Measurements from ENCODE around the gene SERPINA3. TPM values are rescaled to one million over a fixed set of nuclear protein-coding genes. Genes with fewer than 3 reads are reported as not detected.

Gene SERPINA3
- total RNA-seq, 2 donors from 2014 or later, result 12.2 to 16.9 TPM

DNA sequence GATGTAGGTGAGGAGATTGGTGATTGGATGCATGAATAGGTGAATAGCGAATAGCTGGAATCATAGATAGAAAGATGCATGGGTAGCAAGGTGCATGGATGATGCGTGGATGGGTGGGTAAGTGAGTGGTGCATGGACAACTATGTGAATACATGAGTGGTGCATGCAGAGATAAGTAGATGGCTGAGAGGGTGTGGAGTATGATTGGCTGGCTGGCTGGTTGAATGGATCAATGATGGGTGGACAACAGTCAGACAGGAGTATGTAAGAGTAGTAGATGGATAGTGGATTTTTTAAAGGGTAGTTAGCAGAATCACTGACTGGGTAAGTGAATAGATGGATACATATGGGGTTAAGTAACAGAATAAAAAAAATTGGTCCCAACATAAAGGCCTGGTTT is 33.9 kb downstream of the SERPINA3 start:
- no peak for DNase-seq
- no peak for ATAC-seq

DNA sequence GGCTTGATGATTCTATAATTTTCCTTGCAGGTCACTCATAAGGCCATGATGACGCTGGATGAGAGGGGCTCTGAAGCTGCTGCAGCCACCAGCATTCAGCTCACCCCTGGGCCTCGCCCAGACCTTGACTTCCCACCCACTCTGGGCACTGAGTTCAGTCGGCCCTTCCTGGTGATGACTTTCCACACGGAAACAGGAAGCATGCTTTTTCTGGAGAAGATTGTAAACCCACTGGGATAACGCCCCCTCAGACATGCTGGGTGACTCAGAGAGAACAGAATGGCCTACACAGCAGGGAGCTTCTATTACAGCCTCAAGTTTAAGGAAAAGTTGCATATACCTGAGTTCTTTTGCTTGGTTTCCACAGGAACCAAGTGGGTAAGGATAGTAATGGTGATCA is 34.3 kb downstream of the SERPINA3 start:
- no peak for ATAC-seq
- intact Hi-C loops (cut with DNase I, micrococcal nuclease), result no loop called here
- DNase-seq, result no peak

More for the DNA sequence above, 33.9 kb downstream of the SERPINA3 start:
- intact Hi-C loops (cut with DNase I, micrococcal nuclease), result no loop called here

DNA sequence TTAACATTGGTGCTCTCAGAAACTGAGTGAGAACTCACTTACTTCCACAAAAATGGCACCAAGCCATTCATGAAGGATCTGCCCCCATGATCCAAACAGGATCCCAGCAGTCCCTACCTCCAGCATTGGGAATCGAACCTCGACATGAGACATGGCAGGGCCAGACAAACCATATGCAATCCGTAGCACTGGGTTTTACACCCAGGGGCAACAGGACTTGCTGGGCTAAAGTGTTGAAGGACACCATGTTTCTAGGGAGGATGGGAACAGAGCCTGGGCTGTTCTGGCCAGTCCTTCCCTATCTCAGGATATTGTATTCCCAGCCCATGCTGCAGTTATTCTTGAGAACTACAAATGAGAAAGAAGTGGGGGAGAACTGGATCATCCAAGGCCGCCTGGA is 36.6 kb downstream of the SERPINA3 start:
- ATAC-seq (no peak), DNase-seq (no peak)
- intact Hi-C loops (cut with DNase I, micrococcal nuclease), result no loop called here

DNA sequence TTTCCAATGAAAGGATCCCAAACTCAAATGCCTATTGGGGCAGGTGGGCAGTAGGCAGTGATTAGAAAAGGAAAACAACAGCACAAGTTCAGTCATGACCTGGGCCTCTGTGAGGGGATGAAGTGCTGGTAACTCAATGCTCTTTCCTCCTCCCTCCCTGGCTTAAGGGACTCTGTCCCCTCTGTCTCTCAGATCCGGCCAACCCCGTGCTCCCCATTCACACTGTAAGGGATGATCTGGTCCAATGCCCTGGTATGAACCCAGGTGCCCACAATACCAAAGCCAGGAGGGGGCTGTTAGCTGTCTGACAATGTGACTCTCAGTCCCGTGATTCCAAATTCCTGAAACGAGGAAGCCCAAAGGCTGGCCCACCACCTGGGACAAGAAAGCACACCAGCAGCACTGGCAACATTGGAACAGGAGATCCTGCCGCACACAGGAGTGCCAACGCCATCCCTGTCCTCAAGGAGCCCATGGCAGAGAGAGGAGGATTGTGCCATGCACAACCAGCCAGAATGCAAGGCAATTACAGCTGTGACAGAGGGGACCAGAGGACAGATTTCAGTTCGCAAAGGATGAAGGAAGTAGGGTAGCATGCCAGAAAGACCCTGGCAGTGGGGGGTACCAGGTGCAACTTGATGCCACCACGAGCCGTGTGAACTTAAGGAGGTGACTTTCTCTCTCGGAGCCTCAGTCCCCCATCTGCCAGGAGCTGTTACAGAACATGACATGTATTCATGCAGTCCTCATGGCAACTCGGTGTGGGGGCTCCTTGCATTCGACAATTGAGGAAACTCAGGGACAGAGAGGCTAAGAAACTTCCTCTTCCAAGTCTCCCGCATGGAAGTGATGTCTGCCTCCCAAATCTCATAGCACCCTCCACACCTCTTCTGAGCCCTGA is 37.6 kb downstream of the SERPINA3 start:
- intact Hi-C loops (cut with DNase I, micrococcal nuclease), result no loop called here
- ATAC-seq, result no peak

DNA sequence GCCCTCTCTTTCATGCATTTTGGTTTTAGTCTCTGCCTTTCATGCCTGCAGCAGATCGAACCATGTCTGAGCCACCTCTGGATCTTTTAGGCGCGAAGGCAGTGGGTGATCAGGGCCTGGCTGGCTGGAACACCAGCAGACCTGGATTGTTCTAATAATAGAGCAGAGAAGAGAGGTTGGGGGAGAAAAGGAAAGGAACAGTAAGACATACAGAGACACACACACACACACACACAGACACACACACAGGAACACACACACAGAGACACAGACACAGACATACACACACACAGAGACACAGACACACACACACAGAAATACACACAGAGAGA is 38.2 kb downstream of the SERPINA3 start:
- intact Hi-C loops (cut with DNase I, micrococcal nuclease), result no loop called here
- DNase-seq, result no peak

More for the DNA sequence above, 37.6 kb downstream of the SERPINA3 start:
- no peak for DNase-seq

DNA sequence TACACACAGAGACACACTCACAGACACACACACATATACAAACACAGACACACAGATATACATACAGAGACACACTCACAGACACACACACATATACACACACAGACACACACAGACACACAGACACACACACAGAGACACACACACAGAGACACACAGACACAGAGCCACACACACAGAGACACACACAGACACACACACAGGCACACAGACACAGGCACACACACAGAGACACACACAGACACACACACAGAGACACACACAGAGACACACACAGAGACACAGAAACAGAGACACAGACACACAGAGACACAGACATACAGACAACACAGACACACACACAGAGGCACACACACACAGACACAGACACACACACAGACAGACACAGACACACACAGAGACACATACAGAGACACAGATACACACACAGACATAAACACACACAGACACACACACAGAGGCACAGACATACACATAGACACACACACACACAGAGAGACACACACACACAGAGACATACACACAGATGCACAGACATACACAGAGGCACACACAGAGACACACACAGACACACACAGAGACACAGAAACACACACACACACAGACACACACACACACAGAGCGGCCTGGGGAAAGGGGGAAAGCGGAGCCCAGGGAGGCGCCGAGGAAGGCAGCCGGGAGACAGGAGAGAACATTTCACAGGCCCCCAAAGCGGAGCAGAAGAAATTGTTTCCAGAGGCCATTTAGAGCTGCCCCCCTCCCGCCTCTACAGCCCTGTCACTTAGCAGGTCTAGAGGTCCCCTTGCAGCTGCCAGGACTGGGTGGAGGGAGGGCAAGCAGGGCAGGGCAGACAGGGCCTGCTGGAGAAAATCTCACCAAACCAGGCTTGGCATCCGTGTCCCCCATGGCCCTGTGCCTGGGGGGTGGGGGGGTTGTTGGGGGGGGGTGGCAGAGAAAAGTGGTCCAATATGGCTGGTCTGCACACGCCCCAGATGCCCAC is 38.9 kb downstream of the SERPINA3 start:
- ATAC-seq, result no peak
- DNase-seq, result no peak
- intact Hi-C loops (cut with DNase I, micrococcal nuclease), result no loop called here

More for the DNA sequence above, 38.2 kb downstream of the SERPINA3 start:
- no peak for ATAC-seq

DNA sequence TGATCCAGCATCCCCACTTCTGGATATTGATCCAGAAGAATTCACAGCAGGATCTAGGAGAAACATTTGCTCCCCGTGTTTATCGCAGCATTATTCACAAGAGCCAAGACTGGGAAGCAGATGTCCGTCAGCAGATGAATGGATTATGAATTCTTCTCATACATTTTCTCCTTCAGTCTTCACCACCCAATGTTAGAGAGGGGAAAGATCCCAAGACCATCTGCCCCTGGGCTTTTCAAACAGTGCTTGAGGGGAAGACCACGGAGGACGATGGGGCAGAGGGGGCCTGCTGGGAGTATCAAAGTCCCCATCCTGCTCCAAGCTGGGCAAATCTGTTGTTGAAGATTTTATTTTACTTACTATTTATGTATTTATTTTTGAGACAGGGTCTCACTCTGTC is 41.1 kb downstream of the SERPINA3 start:
- DNase-seq (no peak), ATAC-seq (no peak)
- intact Hi-C loops (cut with DNase I, micrococcal nuclease), result no loop called here

DNA sequence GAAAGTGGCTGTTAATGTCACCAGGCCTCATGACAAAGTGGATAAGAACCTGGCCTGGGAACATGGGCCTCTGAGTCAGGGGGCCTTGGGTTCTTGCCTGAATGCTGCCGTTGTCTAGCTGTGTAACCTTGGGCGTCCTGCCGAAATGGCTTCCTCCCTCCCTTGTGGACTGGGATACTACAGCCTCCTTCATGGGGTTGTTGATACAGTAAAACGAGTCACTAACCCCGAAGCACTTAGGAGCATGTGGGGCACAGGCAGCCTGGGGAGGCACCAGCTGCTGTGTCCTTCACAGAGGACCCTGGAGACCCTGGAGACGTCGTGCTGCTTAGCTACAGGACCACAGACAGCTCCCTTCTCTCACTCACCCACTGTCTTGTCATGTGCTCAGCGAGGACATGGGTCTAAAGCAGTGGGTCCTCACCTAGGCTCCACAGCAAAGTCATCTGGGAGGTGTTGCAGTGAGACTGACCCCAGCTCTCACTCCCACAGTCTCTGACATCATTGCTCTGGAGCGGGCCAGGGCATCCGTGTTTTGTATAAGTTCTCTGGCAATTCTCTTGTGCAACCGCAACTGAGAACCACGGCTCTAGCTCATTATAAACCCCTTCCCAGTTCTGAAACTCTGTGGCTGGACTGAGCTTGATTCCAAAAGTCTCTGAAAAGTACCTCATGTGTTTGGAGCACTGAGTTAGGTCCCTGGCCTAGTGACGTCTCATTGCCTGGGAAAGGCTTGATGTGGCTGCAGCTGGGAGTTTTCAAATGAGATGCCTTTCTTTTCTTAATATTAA is 42.1 kb downstream of the SERPINA3 start:
- DNase-seq (no peak), ATAC-seq (no peak)
- intact Hi-C loops (cut with DNase I, micrococcal nuclease), result no loop called here

DNA sequence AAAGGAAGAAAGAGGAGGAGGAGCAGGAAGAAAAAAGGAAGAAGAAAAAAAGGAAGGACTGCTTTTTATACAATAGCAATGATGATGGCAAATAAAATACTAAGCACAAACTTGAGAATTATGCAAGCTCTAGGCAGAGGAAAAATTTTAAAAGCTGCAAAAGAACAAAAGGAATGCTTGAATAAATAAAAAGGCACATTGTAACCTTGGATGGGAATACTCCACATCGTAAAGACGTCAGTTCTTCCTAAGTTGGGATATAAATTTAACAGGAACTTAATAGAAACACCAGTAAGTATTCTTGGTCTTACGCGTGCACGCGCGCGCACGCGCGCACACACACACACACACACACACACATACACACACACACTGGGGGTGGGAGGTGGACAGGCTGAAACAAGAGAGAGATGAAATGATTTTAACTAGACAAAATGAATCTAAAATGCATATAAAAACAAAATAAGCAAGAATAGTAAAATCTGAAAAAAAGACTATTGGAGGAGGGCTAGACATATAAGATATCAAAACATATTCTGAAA is 43.0 kb downstream of the SERPINA3 start:
- DNase-seq (no peak), ATAC-seq (no peak)
- intact Hi-C loops (cut with DNase I, micrococcal nuclease), result no loop called here

DNA sequence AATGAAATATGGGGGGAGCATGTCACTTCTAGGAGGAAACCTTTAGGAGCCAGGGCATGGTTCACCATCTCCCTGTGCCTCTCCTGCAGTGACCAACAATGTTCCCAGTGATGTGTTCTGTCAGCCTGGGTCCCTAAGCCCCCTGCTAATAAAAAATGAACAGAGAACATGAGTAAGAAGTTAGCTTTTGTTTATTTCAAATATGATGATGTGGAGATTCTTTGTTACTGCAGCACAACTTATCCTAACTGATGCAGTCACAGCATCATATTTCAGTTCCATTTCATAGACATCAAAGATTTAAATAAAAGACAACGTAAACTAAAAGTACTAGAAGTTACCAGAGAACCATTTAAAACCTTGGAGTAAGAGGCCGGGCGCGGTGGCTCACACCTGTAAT is 43.9 kb downstream of the SERPINA3 start:
- DNase-seq (no peak), ATAC-seq (no peak)
- intact Hi-C loops (cut with DNase I, micrococcal nuclease), result no loop called here

DNA sequence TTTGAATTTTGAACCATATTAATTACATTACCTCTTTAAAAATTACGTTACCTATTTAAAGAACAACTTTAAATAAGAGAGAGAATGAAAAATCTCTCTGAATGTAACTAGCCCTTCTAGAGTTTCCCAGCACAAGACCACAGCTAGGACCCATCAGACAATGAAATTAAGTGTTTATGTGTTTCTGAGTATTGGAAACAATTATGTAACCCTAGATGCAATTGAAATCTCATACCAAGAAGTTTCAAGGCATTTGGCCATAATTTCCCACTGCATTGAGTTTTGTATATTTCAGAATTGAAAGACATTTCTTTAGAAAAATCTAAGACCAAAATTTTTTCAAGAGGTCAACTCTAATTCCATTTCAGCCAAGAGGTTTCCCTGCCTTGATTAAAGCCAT is 47.1 kb downstream of the SERPINA3 start:
- ATAC-seq, result no peak
- intact Hi-C loops (cut with DNase I, micrococcal nuclease), result no loop called here
- no peak for DNase-seq

DNA sequence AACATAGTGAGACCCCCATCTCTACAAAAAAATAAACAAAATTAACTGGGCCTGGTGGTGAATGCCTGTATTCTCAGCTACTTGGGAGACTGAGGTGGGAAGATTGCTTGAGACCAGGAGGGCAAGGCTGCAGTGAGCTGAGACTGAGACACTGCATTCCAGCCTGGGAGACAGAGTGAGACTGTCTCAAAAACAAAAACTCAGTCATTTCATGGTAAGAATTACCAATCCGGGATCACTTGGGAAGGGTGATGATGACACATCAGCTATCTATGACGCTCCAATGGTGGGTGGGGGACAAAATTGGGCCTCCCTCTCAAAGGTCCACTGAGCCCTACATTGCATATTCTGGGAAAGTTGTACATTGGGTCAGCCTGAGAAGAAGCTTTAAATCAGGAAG is 47.7 kb downstream of the SERPINA3 start:
- no peak for DNase-seq
- ATAC-seq, result no peak
- intact Hi-C loops (cut with DNase I, micrococcal nuclease), result no loop called here

DNA sequence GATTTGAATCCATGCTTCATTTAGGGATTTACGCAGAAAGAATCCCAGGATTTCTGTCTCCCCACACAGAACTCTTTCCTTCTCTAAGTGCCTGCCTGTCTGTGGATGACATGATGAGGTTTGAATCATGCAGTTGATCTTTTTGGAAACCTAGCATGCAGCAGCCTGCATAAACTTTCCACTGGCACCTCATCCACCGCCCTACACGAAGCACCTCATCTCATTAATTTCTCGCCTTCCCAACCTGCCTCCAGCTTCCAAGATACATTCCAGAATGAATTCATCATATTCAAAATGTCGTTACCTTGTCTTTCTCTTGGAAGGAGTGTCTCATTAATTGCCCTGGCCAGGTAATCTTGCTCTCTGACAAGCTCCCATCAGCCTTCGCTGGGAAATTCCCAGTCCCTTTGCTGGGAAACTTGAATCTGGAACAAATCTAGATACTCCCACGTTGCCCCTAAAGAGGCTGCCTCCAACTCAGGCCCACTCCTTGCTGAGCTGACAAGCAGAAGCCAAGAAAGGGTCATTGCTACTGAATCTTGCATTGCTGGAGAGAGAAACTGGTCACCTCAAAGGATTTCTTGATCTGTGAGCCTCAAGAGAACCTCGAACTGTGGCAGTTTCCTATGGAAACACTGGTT is 48.2 kb downstream of the SERPINA3 start:
- no peak for DNase-seq
- no peak for ATAC-seq
- intact Hi-C loops (cut with DNase I, micrococcal nuclease), result no loop called here

DNA sequence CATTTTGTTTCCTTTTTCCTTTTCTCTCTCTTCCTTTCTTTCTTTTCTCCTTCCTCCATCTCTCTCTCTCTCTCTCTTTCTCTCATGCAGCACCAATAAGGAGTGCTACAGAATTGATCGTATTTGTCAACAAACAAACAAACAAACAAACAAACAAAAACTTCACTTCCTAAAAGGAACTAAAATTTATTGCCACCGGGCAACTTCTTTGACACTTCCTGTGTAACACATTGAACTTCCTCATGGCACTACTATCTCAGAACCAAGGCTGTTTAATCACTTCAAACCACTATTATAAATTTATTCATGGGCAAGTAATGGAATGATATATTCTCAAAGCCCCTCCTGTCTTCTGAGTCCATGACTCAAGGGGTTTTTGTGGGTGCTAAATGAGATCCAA is 51.3 kb downstream of the SERPINA3 start:
- ATAC-seq, result no peak
- intact Hi-C loops (cut with DNase I, micrococcal nuclease), result no loop called here

DNA sequence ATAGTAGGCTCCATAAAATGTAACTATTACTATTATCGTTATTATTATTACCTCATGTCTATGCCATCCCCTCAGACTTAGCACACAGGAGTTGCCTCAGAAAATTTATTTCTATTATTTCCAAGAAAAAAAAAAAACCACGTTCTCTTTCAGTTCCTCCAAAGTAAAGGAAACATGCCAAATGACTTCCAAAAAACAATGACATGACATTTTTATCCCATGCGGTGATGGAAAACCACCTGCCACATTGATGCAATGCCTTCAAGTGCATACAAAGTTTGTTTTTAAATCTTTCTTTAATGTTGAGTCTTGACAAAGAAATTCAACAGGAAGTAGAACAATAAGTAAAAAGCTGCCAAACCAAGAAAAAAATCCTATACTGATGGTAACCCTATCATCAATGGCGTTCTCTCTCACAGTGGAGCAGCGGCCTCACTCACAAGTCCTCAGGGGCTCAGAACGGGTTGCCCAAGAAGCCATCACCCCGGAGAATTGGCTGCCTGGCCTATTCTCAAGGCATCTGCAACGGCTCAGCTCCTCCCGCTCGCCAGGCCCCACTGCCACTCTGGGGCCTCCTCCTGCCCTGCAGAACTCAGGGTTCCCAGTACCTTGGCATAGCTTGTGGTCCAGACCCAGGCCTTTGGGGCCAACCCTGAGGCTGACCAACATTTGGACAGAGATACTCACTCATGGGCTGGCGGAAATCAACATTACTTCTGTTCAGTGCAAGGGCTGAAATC is 51.9 kb downstream of the SERPINA3 start:
- ATAC-seq, result no peak
- DNase-seq, result no peak
- intact Hi-C loops (cut with DNase I, micrococcal nuclease), result no loop called here

More for the DNA sequence above, 51.3 kb downstream of the SERPINA3 start:
- no peak for DNase-seq

DNA sequence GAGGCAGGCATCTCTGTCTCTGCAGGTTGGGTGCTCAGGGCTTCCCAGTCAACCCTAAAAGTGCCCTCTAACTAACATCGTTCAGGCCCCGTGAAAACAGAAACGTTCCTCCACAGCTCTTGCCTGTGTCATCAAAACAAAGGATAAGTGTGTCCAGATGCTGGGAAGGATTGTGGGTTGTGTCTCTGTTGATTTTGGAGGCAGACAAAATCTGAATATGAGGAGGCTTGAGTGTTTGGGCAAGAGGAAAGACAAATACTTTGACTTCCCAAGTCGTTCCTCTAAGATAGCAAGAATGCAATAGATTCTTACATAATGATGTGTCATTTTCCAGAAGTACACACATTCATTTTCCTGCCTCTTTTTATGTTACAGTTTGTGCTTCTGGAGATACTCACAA is 52.9 kb downstream of the SERPINA3 start:
- ATAC-seq, result no peak
- intact Hi-C loops (cut with DNase I, micrococcal nuclease), result no loop called here
- DNase-seq, result no peak

DNA sequence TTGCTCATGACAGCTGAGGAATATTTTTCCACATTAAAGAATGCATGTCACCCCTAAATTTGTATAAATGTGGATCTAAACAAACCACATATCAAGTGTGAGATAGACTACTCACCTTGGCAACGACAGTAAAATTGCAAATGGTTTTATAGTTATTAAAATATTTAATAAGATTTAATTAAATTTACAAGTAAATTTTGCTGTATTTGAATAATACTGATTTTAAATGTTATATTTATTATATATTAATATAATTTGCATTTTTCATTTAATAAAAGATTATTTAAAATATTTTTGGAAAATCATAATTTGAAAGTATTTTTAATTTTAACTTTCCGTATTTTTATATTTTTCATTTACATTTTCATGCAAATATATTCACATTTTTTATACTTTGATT is 53.4 kb downstream of the SERPINA3 start:
- DNase-seq (no peak), ATAC-seq (no peak)
- intact Hi-C loops (cut with DNase I, micrococcal nuclease), result no loop called here
